Measurements from ENCODE around the gene ITPK1. TPM values are rescaled to one million over a fixed set of nuclear protein-coding genes. Genes with fewer than 3 reads are reported as not detected.

The ITPK1 gene
- total RNA-seq, 1 experiment from 2014 or later: 66.2 TPM

DNA sequence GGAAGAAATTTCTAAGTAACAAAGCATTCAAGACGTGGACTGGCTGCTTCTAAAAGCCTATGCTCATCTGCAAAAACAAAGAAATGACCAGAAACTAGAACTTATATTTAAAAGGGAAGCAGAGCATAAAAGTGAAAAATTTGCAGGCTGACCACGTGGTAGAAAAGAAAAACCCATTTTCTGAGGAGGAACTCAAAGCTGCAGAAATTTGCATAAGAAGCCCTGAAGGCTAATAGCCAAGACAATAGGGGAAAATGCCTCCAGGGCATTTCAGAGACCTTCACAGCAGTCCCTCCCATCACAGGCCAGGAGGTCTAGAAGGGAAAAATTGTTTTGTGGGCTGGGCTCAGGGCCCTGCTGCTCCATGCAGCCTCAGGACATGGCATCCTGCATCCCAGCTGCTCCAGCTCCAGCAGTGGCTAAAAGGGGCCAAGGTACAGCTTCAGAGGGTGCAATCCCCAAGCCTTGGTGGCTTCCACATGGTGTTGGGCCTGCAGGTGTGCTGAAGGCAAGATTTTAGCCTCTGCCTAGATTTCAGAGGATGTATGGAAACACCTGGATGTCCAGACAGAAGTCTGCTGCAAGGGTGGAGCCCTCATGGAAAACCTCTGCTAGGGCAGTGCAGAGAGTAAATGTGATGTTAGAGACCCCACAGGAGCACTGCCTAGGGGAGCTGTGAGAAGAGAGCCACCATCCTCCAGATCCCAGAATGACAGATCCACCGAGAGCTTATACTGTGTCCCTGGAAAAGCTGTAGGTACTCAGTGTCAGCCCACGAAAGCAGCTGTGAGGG is 137.3 kb downstream of the ITPK1 start:
- no peak overlapping the region for H3K4me3 ChIP-seq (ENCODE audit: low read length)
- no TSS peak for BruUV-seq (replicated peaks)
- H3K9me2 ChIP-seq (replicated peaks; ENCODE audit: low read length): no peaks in the 10 kb centered on the region
- peaks cover 10% of the 10 kb centered on the region for H3K4me1 ChIP-seq (ENCODE audit: insufficient read depth, low read length)
- intact Hi-C loops (cut with micrococcal nuclease): no loop called here
- DNase-seq (no peak), ATAC-seq (no peak)
- no peak overlapping the region for H3K9ac ChIP-seq (ENCODE audit: low read length)
- peaks cover 31% of the 10 kb centered on the region; the same call in 1 of the 2 replicates for H3K36me3 ChIP-seq (ENCODE audit: low read depth, low read length)
- no peak overlapping the region for H2AFZ ChIP-seq (ENCODE audit: low read length)
- CTCF ChIA-PET: no interaction called here
- H3K27ac ChIP-seq (ENCODE audit: low read length): no peak overlapping the region
- POLR2A ChIA-PET (ENCODE audit: unreplicated experiment): no interaction called here
- no peak overlapping the region for H3K4me2 ChIP-seq (ENCODE audit: low read length)
- H3K9me3 ChIP-seq (ENCODE audit: low read length): no peaks in the 10 kb centered on the region
- no peaks in the 10 kb centered on the region for H3K79me2 ChIP-seq (ENCODE audit: low read length)
- no peaks in the 10 kb centered on the region for H4K20me1 ChIP-seq (ENCODE audit: low read length)
- no peaks in the 10 kb centered on the region for H3F3A ChIP-seq (ENCODE audit: low read length, unreplicated experiment)
- TF ChIP-seq EZH2 (IDR thresholded peaks at IDR 0.05; ENCODE audit: low read length, unreplicated experiment): no peak
- TF ChIP-seq EZH2phosphoT487 (IDR thresholded peaks at IDR 0.05; ENCODE audit: borderline replicate concordance, low read length): no peak
- TF ChIP-seq, protein P1, sequence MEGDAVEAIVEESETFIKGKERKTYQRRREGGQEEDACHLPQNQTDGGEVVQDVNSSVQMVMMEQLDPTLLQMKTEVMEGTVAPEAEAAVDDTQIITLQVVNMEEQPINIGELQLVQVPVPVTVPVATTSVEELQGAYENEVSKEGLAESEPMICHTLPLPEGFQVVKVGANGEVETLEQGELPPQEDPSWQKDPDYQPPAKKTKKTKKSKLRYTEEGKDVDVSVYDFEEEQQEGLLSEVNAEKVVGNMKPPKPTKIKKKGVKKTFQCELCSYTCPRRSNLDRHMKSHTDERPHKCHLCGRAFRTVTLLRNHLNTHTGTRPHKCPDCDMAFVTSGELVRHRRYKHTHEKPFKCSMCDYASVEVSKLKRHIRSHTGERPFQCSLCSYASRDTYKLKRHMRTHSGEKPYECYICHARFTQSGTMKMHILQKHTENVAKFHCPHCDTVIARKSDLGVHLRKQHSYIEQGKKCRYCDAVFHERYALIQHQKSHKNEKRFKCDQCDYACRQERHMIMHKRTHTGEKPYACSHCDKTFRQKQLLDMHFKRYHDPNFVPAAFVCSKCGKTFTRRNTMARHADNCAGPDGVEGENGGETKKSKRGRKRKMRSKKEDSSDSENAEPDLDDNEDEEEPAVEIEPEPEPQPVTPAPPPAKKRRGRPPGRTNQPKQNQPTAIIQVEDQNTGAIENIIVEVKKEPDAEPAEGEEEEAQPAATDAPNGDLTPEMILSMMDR (conservative IDR thresholded peaks at IDR 0.05; ENCODE audit: low read depth, low read length): no peak
- no peaks in the 10 kb centered on the region for H3K27me3 ChIP-seq (ENCODE audit: low read length)

DNA sequence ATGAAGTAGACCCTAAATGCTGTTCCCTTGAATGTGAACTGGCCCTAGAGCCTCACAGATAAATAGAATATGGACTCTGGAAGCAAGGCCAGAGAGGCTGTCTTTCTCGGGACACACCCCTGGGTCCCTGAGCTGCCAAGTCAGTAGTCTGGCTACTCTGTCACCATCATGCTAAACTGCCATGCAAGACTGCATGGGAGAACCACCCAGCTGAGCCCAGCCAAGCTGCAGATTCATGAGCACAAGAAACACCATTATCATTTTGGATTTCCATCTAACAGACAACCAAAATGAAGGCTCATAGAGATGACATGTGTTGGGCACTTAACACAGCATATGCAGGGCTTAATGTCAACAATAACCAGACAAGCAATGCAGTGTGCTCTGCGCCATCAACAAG is 139.5 kb downstream of the ITPK1 start:
- no peaks in the 10 kb centered on the region for H3K9me3 ChIP-seq (ENCODE audit: low read length)
- DNase-seq (no peak), ATAC-seq (no peak)
- no peak overlapping the region for H3K9ac ChIP-seq (ENCODE audit: low read length)
- H3K4me3 ChIP-seq (ENCODE audit: low read length): no peak overlapping the region
- no peaks in the 10 kb centered on the region for H3F3A ChIP-seq (ENCODE audit: low read length, unreplicated experiment)
- H3K9me2 ChIP-seq (replicated peaks; ENCODE audit: low read length): no peaks in the 10 kb centered on the region
- H2AFZ ChIP-seq (ENCODE audit: low read length): no peak overlapping the region
- ChIA-PET CTCF (no interaction called here), POLR2A (ENCODE audit: unreplicated experiment) (no interaction called here)
- TF ChIP-seq EZH2 (IDR thresholded peaks at IDR 0.05; ENCODE audit: low read length, unreplicated experiment) (no peak), EZH2phosphoT487 (IDR thresholded peaks at IDR 0.05; ENCODE audit: borderline replicate concordance, low read length) (no peak)
- TF ChIP-seq, protein P1 (conservative IDR thresholded peaks at IDR 0.05; ENCODE audit: low read depth, low read length): no peak
- intact Hi-C loops (cut with micrococcal nuclease): no loop called here
- no peak overlapping the region for H3K27ac ChIP-seq (ENCODE audit: low read length)
- H3K79me2 ChIP-seq (ENCODE audit: low read length): no peaks in the 10 kb centered on the region
- H3K27me3 ChIP-seq (ENCODE audit: low read length): no peaks in the 10 kb centered on the region
- H3K36me3 ChIP-seq (ENCODE audit: low read depth, low read length): peaks cover 31% of the 10 kb centered on the region; the same call in 1 of the 2 replicates
- BruUV-seq (replicated peaks): no TSS peak
- no peaks in the 10 kb centered on the region for H3K4me1 ChIP-seq (ENCODE audit: insufficient read depth, low read length)
- no peak overlapping the region for H3K4me2 ChIP-seq (ENCODE audit: low read length)
- no peaks in the 10 kb centered on the region for H4K20me1 ChIP-seq (ENCODE audit: low read length)

Data from PC-3 (cell line).